ENCODE measurements around the gene MPPED1. TPM values are rescaled to one million over a fixed set of nuclear protein-coding genes. Genes with fewer than 3 reads are reported as not detected.

MPPED1 gene
- total RNA-seq, 2 experiments from 2014 or later, result not detected

- Mint-ChIP-seq H3K9me3 (no peaks in the 10 kb centered on the region), H3K36me3 (ENCODE audit: low read depth) (no peaks in the 10 kb centered on the region), H3K27ac (no peak overlapping the region), H3K4me1 (ENCODE audit: low read depth) (no peaks in the 10 kb centered on the region), H3K4me3 (no peak overlapping the region), H3K27me3 (ENCODE audit: low read depth) (peaks cover 19% of the 10 kb centered on the region)
- intact Hi-C loops (cut with micrococcal nuclease), result no loop called here
- no peak for DNase-seq
- CTCF ChIA-PET, result no interaction called here
Observed at GRCh38 chr22:43406186-43406790, 5.5 kb upstream of the MPPED1 start.

- Mint-ChIP-seq H3K27ac (no peak overlapping the region), H3K27me3 (ENCODE audit: low read depth) (peaks cover 23% of the 10 kb centered on the region), H3K4me3 (no peak overlapping the region), H3K36me3 (ENCODE audit: low read depth) (no peaks in the 10 kb centered on the region), H3K4me1 (ENCODE audit: low read depth) (no peaks in the 10 kb centered on the region), H3K9me3 (no peaks in the 10 kb centered on the region)
- intact Hi-C loops (cut with micrococcal nuclease), result no loop called here
- DNase-seq, result no peak
- CTCF ChIA-PET, result interaction anchor here (0.9 to 1.9 kb wide), 3 partner anchors 12 to 135 kb away, joined by 3 to 7 read pairs (median 3); no protein-coding TSS in a partner anchor
Observed at GRCh38 chr22:43407591-43407990, 4.2 kb upstream of the MPPED1 start.

GRCh38 chr22:43408009-43408408, 3.8 kb upstream of the MPPED1 start:
- H3K9me3 Mint-ChIP-seq, result no peaks in the 10 kb centered on the region
- no peak overlapping the region for H3K4me3 Mint-ChIP-seq
- H3K4me1 Mint-ChIP-seq (ENCODE audit: low read depth), result no peaks in the 10 kb centered on the region
- CTCF ChIA-PET, result interaction anchor here (1.2 to 1.9 kb wide), 2 partner anchors 13 to 20 kb away, joined by 3 to 7 read pairs; no protein-coding TSS in a partner anchor
- intact Hi-C loops (cut with micrococcal nuclease), result no loop called here
- H3K27me3 Mint-ChIP-seq (ENCODE audit: low read depth), result peaks cover 27% of the 10 kb centered on the region
- no peaks in the 10 kb centered on the region for H3K36me3 Mint-ChIP-seq (ENCODE audit: low read depth)
- no peak overlapping the region for H3K27ac Mint-ChIP-seq
- no peak for DNase-seq

- intact Hi-C loops (cut with micrococcal nuclease), result no loop called here
- Mint-ChIP-seq H3K4me3 (no peak overlapping the region), H3K9me3 (no peaks in the 10 kb centered on the region), H3K27me3 (ENCODE audit: low read depth) (peaks cover 36% of the 10 kb centered on the region), H3K4me1 (ENCODE audit: low read depth) (no peaks in the 10 kb centered on the region), H3K36me3 (ENCODE audit: low read depth) (no peaks in the 10 kb centered on the region), H3K27ac (no peak overlapping the region)
- CTCF ChIA-PET, result no interaction called here
- DNase-seq, result no peak
Observed at GRCh38 chr22:43409046-43409445, 2.8 kb upstream of the MPPED1 start.

GRCh38 chr22:43409800-43410199, 2.0 kb upstream of the MPPED1 start:
- Mint-ChIP-seq H3K9me3 (no peaks in the 10 kb centered on the region), H3K4me3 (no peak overlapping the region), H3K36me3 (ENCODE audit: low read depth) (no peaks in the 10 kb centered on the region), H3K27me3 (ENCODE audit: low read depth) (peaks cover 40% of the 10 kb centered on the region), H3K27ac (no peak overlapping the region), H3K4me1 (ENCODE audit: low read depth) (no peaks in the 10 kb centered on the region)
- intact Hi-C loops (cut with micrococcal nuclease), result no loop called here
- DNase-seq, result no peak
- CTCF ChIA-PET, result no interaction called here

GRCh38 chr22:43411040-43411868, 560 bp upstream of the MPPED1 start:
- no peaks in the 10 kb centered on the region for H3K36me3 Mint-ChIP-seq (ENCODE audit: low read depth)
- intact Hi-C loops (cut with micrococcal nuclease), result no loop called here
- DNase-seq, result no peak
- H3K4me1 Mint-ChIP-seq (ENCODE audit: low read depth), result no peaks in the 10 kb centered on the region
- no peaks in the 10 kb centered on the region for H3K9me3 Mint-ChIP-seq
- no peak overlapping the region for H3K27ac Mint-ChIP-seq
- peaks cover 42% of the 10 kb centered on the region for H3K27me3 Mint-ChIP-seq (ENCODE audit: low read depth)
- CTCF ChIA-PET, result no interaction called here
- no peak overlapping the region for H3K4me3 Mint-ChIP-seq

- Mint-ChIP-seq H3K36me3 (ENCODE audit: low read depth) (no peaks in the 10 kb centered on the region), H3K27ac (no peak overlapping the region), H3K9me3 (no peaks in the 10 kb centered on the region), H3K27me3 (ENCODE audit: low read depth) (peaks cover 45% of the 10 kb centered on the region), H3K4me3 (no peak overlapping the region), H3K4me1 (ENCODE audit: low read depth) (no peaks in the 10 kb centered on the region)
- CTCF ChIA-PET, result no interaction called here
- DNase-seq, result no peak
- intact Hi-C loops (cut with micrococcal nuclease), result no loop called here
Observed at GRCh38 chr22:43412808-43413795, 1.3 kb downstream of the MPPED1 start.

GRCh38 chr22:43413826-43414225, 2.0 kb downstream of the MPPED1 start:
- intact Hi-C loops (cut with micrococcal nuclease), result no loop called here
- H3K4me1 Mint-ChIP-seq (ENCODE audit: low read depth), result no peaks in the 10 kb centered on the region
- no peak for DNase-seq
- CTCF ChIA-PET, result no interaction called here
- H3K9me3 Mint-ChIP-seq, result no peaks in the 10 kb centered on the region
- H3K27ac Mint-ChIP-seq, result no peak overlapping the region
- no peak overlapping the region for H3K4me3 Mint-ChIP-seq
- peaks cover 45% of the 10 kb centered on the region for H3K27me3 Mint-ChIP-seq (ENCODE audit: low read depth)
- no peaks in the 10 kb centered on the region for H3K36me3 Mint-ChIP-seq (ENCODE audit: low read depth)

- no peaks in the 10 kb centered on the region for H3K9me3 Mint-ChIP-seq
- DNase-seq, result no peak
- no peaks in the 10 kb centered on the region for H3K36me3 Mint-ChIP-seq (ENCODE audit: low read depth)
- peaks cover 32% of the 10 kb centered on the region for H3K27me3 Mint-ChIP-seq (ENCODE audit: low read depth)
- no peak overlapping the region for H3K4me3 Mint-ChIP-seq
- H3K4me1 Mint-ChIP-seq (ENCODE audit: low read depth), result no peaks in the 10 kb centered on the region
- CTCF ChIA-PET, result no interaction called here
- H3K27ac Mint-ChIP-seq, result no peak overlapping the region
- intact Hi-C loops (cut with micrococcal nuclease), result no loop called here
Observed at GRCh38 chr22:43415681-43416080, 3.9 kb downstream of the MPPED1 start.

GRCh38 chr22:43417555-43417954, 5.7 kb downstream of the MPPED1 start:
- H3K9me3 Mint-ChIP-seq, result no peaks in the 10 kb centered on the region
- CTCF ChIA-PET, result no interaction called here

GRCh38 chr22:43418079-43418825, 6.4 kb downstream of the MPPED1 start:
- Mint-ChIP-seq H3K27ac (no peak overlapping the region), H3K27me3 (ENCODE audit: low read depth) (peaks cover 18% of the 10 kb centered on the region), H3K36me3 (ENCODE audit: low read depth) (no peaks in the 10 kb centered on the region), H3K9me3 (no peaks in the 10 kb centered on the region), H3K4me1 (ENCODE audit: low read depth) (no peaks in the 10 kb centered on the region), H3K4me3 (no peak overlapping the region)
- no peak for DNase-seq
- CTCF ChIA-PET, result no interaction called here
- intact Hi-C loops (cut with micrococcal nuclease), result no loop called here

More at GRCh38 chr22:43417555-43417954, 5.7 kb downstream of the MPPED1 start:
- H3K4me3 Mint-ChIP-seq, result no peak overlapping the region
- intact Hi-C loops (cut with micrococcal nuclease), result no loop called here
- DNase-seq, result no peak
- H3K27ac Mint-ChIP-seq, result no peak overlapping the region
- H3K4me1 Mint-ChIP-seq (ENCODE audit: low read depth), result no peaks in the 10 kb centered on the region
- no peaks in the 10 kb centered on the region for H3K36me3 Mint-ChIP-seq (ENCODE audit: low read depth)
- H3K27me3 Mint-ChIP-seq (ENCODE audit: low read depth), result peaks cover 24% of the 10 kb centered on the region

All from activated naive CD4-positive, alpha-beta T cell treated with anti-CD3 and anti-CD28 coated beads for 36 hours (primary cell).